Cortex of kidney (tissue), 1 donor: ENCODE results near the gene CFAP221.

Source experiments
- DNase-seq: peaks from one replicate; lab custom pipeline; 2025; lab: John Stamatoyannopoulos, UW

CFAP221 gene

GRCh38 chr2:119536707-119537106 is 7.5 kb upstream of the CFAP221 start:
- no peak for DNase-seq

GRCh38 chr2:119537792-119538191 is 6.5 kb upstream of the CFAP221 start:
- DNase-seq = no peak

DNA sequence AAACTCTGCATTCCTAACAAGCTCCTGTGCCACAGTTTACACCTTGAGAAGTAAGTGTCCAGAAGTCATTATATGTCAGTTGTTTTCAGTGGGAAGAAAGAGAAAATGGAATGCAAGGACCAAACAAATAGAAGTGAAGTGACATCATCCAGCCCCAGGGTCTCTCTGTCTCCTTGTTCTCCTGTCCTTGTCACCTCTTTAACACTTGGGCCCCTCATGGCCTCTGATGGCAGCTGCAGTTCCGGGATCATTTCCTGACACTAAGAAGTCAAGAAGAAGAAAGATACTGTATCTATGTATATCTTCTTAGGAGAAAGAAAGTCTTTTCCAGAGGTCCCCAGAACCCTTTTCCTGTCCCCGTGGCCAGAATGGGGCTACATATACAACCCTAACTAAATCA is 2.8 kb upstream of the CFAP221 start:
- DNase-seq = no peak

- no peak for DNase-seq
These were observed 758 bp downstream of the CFAP221 start for GRCh38 chr2:119544939-119545475.

DNA sequence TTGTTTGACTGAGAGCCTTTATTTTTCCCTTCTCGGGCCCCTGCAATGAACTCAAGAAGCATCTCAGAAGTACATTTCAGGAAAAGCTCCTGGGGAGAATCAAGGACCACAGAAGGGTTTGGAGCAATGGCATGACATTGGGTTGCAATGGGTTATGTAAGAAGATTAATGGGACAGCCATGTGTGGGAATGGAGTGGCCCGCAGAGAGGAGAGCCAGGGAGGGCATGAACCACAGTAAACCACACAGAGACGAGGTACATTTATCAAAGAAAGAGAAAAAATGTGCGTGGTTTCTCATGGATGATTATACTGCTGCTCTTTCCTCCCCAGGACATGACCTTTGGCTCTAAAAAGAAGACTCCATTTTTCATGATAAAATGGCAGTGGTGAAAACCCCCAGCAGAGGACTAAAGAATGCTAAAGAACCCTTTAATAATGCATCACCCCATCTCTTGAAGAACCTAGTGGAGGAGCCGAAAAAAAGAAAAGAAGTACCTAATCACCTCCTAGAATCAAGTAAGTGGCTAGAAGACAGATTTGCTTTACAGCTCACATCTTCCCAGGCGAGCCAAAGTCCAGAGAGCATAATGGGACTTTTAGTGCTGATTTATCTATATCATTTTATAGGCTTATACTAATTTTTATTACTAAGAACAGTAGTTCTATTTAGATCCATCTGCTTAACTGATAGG is 1.7 kb downstream of the CFAP221 start:
- DNase-seq = no peak

GRCh38 chr2:119546447-119546767 is 2.2 kb downstream of the CFAP221 start:
- DNase-seq = no peak

- no peak for DNase-seq
These were observed 4.4 kb downstream of the CFAP221 start for GRCh38 chr2:119548516-119549120.

DNA sequence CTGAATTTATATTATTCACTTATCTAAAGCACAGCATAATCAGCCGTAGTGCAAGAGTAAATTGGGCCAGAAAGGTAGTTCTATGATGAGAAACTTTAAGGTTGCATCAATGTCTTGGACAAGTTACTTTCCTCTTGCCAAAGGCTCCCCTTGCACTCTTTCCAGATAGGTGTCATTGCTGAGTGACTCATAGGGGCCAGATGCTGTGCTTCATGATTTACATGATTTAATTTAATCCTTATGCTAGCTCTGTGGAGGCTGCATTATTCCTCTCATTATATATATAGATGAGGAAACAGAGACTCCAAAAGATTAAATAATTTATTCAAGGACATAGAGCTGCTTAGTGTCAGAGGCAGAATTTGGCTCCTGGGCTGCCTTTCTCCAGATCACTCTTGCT is 5.0 kb downstream of the CFAP221 start:
- no peak for DNase-seq

DNA sequence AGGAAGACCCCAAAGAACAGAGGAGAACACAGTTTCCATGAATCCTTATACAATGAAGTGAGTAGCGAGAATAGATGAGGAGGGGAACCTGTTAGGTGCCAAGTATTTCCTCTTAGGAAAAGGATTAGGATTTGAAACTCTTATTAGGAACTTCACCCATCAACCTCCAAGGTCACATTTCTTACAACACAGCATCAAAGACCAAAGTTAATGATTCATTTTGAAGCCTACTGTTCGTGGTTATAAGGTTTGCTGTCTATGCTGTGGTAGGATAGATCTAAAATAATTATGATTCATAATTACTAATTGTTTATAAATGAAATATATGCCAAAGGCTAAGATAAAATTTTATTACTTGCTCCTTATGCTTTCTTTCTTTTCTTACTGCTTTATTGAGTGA is 6.1 kb downstream of the CFAP221 start:
- no peak for DNase-seq

- DNase-seq = no peak
These were observed 6.6 kb downstream of the CFAP221 start for GRCh38 chr2:119550856-119551255.

DNA sequence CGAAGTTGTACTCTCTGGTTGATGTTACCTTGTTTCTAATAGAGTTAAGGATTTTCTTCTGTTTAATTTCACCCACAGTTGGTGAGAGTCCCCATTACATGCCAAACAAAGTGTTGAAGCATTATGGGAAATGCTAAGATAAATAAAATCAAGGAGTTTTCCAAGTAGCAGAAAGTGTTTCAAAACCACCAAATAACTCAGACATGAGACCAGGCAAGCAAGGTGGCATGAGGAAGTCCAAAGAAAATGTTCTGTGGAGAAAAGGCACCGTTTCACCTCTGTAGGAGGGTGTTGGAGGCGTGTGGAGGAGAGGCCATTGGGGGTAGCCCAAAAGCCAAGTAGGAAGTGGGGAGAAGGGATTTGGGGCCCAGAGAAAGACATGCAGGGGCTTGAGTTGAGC is 8.7 kb downstream of the CFAP221 start:
- no peak for DNase-seq

GRCh38 chr2:119553687-119554344 is 9.6 kb downstream of the CFAP221 start:
- DNase-seq = no peak

GRCh38 chr2:119565481-119565880 is 21.2 kb downstream of the CFAP221 start:
- DNase-seq = no peak

- no peak for DNase-seq
These were observed 23.0 kb downstream of the CFAP221 start for GRCh38 chr2:119567292-119567691.

DNA sequence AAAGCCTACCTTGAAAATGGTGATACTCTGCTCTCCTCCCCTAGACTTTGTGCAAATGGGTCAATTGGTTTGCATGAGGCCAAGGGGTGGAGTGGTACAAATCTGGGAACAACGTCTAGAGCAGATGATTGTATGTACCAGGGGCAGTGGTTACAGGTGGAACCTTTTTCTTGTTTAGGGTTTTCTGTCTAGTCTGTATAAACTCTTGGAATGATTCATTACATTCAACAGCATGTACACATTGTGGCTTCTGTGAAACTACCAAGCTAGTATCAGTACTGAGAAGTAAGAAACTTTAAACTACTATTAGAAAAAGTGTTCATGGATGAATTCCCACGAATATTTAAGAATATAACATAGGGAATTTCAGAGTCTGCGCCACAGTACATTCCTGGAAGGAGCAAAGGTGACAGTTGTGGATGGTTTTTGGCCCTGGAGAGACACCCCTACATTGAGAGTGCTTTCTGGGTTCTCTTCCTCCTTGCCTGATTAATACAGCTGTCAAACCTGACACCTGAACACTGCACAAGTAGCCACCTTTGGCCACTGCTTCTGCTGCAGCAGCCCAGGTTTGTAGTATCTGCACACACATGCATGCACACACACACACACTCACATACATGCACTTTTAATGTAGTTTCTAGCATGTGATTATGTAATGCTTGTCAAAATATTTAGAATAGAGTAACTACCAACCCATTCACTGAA is 30.0 kb downstream of the CFAP221 start:
- DNase-seq = no peak

DNA sequence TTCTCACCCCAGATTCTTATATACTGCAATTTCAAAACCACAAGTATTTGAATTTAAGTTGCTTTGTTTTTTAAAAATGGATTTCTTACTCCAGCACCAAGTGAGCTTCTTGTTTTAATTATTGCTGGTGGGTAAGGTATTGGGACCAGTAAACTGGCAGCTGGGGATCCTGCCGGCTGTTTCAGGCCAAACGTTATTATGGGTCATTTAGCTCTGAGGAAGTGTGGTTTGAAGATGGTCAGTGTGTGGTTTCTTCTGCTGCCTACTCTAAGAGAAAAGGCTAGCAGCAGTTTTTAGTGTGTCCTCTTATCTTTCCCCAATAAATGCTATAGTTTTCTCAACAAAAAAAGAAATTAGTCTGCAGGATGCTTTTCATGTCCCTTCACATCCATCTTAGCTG is 30.6 kb downstream of the CFAP221 start:
- DNase-seq = no peak

- DNase-seq = no peak
These were observed 31.2 kb downstream of the CFAP221 start for GRCh38 chr2:119575439-119575838.

DNA sequence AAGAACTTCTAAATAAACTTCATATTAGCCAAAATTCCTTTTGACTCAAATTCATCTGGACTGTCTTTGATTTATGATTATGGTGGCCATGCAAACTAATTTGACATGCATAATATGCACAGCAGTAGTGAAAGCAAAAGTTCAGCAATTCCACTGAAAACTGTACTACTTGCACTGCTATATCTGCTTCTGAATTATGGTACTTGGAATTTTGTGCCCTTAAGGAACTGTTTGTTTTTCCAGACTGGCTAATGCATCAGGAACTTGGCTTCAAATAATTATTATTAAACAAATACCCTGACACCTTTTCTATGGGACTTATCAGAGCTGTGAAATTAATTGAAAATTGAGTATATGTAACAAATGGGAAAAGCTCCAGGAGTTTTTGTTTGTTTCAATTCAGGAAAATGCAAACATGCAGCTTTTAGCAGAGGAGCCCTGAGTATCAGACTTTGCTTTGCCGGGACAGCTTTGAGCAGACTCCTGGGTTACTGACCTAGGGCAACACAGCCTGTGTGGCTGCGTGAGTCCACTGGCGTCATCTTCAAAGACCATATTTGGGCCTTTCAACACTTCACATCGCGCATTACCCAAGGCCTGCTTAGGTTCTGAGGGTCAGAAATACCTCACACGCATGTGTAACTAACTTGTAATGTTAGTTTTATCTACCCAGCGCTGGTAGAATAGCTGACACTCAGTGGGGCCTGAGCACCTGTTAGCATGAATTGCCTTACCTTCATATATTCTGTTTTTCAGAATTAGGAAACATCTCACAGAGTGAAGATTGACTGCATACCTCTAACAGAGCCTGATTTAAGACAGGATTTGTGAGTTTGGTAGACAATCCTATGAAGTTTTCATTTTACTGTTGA is 35.4 kb downstream of the CFAP221 start:
- no peak for DNase-seq

DNA sequence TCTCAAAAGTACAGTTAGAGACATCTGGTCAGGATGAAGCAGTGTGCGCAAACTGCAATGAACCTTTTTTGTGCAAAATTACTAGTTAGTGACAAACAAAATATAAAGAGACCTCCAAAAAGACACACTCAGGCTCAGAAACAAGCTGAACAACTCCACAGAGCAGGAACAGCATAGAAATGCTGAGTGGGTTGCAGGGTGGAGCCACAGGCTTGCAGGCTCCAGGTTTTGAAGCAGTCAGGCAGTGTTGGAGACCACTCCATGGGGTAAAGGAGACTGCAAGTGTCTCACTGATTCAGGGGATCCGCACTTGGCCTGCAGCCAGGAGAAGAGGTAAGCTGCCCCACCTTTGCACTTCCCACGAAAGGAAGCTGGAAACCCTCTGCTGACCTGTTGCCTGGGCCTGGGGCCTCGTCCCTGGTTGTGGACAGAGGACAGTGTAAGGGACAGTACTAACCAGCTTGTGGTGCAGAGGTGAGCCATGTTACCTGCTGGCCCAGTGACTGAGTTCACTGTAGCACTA is 36.4 kb downstream of the CFAP221 start:
- DNase-seq = no peak

GRCh38 chr2:119583291-119583690 is 39.0 kb downstream of the CFAP221 start:
- no peak for DNase-seq

GRCh38 chr2:119584469-119584868 is 40.2 kb downstream of the CFAP221 start:
- no peak for DNase-seq
